GM18861 (cell line): ENCODE data around the gene DEPP1.

Source experiments
- ATAC-seq: cut with Tn5 transposase; IDR thresholded peaks from one replicate; pipeline ENCODE4 v1.9.1; 2021; ENCODE audit not compliant: unreplicated experiment

DEPP1 gene

GRCh38 chr10:44968091-44968490 is 10.5 kb downstream of the DEPP1 start:
- no peak for ATAC-seq

DNA sequence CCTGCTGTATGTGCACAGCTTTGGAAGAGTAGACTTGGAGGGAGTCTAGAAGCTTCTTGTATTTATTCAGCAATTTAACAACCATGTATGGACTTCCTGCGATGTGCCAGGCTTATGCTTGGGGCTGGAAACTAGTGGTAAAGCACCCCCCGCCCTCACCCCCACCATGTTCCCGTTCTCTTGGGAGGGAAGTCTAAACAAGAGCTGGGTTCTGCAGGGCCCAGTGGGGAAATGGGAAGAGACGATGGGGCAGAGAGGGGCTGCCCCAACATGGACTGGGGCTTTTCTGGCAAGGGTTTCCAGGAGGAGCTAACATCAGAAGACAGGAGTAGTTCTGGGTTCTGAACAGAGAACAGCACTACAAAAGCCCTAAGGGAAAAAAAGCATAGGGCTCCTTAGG is 11.0 kb downstream of the DEPP1 start:
- ATAC-seq = no peak

- no peak for ATAC-seq
Observed at GRCh38 chr10:44966816-44967509, 11.6 kb downstream of the DEPP1 start.

GRCh38 chr10:44966129-44966815 is 12.3 kb downstream of the DEPP1 start:
- peak; percentile 24 for ATAC-seq

DNA sequence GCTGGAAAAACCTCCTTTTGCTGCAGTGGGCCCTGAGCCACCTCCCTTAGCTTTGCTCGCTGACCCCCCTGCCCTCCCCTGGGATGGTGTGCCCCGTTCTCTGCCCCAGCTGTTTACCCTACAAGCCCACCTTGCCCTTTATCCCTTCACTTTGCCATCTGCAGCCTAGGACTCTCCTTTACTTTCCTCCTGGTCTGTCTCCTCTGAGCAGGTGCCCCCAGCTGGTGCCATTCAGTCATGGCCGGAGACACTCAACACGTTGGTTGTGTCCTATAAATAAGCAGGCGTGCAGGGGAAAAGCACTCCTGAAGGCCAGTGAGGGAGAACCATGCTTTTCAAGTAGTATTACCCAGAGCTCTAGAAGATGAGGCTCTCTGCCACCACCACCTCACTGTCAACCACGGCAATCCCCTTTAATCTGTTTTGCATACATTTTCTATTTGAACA is 12.9 kb downstream of the DEPP1 start:
- peak; percentile 24 for ATAC-seq

GRCh38 chr10:44965104-44965503 is 13.5 kb downstream of the DEPP1 start:
- ATAC-seq = no peak

- peak; percentile 31 for ATAC-seq
Observed at GRCh38 chr10:44963772-44964633, 14.6 kb downstream of the DEPP1 start.

DNA sequence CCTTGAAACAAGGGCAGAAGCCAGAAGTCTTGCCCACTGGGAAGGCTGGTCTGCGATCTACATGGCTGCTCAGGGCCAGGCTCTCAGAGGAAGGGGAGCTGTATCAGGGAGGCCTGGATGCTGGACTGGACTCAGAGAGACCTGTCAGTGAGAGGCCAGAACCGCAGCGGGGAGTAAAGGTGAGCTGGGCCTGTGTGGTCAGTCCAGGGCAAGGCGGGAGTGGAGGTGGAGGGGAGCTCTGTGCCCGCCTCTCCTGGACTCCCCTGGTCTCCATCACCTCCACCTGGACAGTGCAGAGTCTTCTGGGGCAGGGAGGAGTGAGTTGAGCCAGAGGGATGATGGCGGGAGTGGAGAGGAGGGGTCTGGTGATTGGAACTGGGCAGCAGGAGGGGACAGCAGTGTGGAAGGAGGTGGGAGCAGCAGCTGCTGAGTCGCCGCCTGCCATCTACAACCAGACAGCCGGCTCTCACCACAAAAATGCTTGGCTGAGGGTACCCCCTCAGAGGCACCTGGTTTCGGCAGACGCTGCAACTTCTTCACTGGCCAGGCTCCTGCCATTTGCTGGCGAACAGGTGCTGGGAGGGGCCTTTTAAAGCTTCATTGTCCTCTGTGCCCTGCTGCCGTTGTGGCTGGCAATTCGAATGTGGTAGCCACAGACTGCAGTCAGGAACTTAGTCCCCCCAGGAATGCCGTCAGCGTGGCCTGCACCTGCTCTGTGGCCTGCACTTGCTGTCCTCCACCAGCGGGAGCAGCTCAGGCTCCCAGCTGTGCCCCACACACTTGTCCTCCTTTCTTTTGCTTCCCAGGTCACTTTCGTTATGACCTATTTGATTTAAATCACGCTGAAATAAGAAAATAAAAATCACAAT is 15.5 kb downstream of the DEPP1 start:
- no peak for ATAC-seq

- no peak for ATAC-seq
Observed at GRCh38 chr10:44961931-44962750, 16.5 kb downstream of the DEPP1 start.

DNA sequence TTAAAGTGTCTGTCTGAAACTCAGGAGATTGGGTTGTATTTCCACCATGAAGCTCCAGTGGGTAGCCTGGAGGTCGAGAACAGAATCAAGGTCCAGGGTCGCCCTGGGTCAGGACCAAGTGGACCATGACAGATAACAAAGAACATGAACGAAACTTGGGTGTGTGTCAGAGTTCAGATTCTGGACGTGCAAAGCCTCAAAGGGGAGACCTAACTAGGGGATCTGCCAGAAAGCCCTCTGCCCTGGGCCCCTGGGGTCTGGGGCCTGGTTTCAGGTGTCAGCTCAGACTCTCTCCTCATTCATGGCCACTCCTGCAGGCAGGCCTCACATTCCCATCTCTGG is 17.4 kb downstream of the DEPP1 start:
- ATAC-seq = no peak

GRCh38 chr10:44960482-44961229 is 18.0 kb downstream of the DEPP1 start:
- no peak for ATAC-seq

DNA sequence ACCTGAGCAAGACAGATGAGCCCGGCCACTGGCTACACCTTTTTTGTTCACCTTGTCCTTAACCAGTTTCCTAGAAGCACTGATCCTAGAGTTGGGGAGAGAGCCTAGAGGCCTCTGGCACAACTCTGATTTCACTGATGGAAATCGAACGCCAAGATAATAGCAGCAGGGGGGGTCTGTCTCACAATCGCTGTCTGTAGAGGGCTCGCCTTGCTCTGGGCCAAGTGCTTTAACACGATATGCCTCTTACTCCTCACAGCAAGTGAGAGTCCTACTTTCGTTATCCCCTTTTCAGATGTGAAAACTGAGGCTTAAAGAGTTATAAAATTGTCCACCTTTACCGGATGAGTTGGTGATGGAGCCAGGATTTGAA is 18.5 kb downstream of the DEPP1 start:
- no peak for ATAC-seq

GRCh38 chr10:44959247-44960087 is 19.1 kb downstream of the DEPP1 start, which contains the start of gene RASSF4:
RASSF4 (plus strand) TSS chr10:44959802; CDS start chr10:44970203, 10,401 bp downstream.
- peak; percentile 81 for ATAC-seq

DNA sequence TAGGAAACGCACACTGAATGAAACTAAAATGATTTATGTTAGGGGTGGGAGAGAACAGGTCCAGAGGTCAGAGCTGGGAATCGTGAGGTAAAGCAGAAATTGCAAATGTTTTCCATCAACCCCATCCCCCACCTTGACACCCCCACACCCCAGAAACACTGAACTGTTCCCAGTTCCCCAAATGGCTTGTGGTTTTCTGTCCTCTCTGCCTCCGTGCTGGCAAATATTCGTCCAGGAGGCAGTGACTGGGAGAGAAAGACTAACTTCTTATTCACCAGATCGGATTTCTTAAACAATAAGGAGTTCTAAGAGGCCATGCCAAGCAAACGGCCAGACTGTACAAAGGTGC is 19.7 kb downstream of the DEPP1 start:
- no peak for ATAC-seq

DNA sequence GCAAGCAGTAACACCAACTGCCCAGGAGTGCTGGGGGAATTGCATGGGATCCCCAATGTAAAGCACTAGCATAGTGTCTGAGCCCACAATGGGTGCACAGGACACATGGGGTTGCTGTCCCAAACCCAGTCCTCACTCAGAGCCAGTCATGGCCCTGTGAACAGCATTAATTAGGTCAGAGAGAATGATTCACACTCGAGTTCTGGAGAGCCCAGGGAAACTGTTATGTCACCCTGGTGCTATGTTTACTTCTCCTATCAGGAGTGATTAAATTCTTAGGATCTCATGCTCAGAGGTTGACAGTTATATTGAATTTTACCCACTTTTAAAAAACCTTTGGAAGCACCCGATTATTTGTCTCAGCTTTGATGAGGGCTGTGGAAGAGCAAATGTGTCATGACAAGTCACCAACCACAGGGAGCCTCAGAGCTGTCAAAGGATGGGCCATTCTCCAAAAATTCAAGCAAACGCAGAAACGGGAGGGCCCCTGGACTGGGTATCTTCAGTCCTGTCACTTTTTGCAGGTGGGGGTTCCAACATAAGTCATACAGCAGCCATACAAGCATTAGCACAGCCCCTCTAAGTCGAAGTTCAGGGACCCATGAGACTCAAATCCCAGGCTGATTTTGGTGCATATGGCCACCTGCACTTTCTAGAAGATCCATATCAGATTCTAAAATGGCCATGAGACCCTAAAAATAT is 20.3 kb downstream of the DEPP1 start:
- no peak for ATAC-seq

GRCh38 chr10:44956717-44957706 is 21.6 kb downstream of the DEPP1 start:
- ATAC-seq = no peak

- no peak for ATAC-seq
Observed at GRCh38 chr10:44956226-44956625, 22.4 kb downstream of the DEPP1 start.
